ENCODE measurements around the gene HSPB7.
"Not testable (repeated sequence)": the region's sequence is repeated elsewhere in the genome, so short reads cannot be mapped to it uniquely, and the experiment has no call there.

HSPB7 gene

DNA sequence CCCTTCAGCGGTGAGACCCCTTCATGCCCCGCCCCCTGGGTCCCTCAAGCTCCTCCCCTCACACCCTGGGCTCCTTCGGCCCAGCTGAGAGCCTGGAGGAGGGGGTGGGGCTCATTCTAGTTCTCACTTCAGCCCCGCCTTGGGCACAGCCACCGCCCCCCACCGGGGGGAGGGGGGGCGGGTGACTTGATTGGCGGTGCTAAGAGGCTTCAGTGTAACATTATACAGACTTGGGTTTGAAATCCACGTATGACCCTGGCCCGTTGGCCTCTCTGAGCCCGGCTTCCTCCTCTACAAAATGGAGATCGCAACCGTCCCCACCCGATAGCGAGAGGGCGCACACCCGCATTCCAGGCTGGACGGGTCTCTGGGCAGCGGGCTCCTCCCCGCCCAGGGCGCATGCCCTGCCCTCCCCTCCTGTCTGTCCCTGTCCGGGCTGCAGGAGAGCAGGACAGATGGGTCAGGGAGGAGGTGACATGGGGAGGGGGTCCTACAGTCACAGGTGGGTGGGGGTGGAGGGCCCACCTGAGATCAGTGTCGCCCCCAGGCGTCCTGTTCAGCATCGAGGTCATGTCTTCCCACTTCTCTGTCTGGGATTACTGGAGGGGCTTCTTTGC, 30.8 kb upstream of the HSPB7 start:
- DNase-seq = peak in 1 of 2 experiments; percentile 55

DNA sequence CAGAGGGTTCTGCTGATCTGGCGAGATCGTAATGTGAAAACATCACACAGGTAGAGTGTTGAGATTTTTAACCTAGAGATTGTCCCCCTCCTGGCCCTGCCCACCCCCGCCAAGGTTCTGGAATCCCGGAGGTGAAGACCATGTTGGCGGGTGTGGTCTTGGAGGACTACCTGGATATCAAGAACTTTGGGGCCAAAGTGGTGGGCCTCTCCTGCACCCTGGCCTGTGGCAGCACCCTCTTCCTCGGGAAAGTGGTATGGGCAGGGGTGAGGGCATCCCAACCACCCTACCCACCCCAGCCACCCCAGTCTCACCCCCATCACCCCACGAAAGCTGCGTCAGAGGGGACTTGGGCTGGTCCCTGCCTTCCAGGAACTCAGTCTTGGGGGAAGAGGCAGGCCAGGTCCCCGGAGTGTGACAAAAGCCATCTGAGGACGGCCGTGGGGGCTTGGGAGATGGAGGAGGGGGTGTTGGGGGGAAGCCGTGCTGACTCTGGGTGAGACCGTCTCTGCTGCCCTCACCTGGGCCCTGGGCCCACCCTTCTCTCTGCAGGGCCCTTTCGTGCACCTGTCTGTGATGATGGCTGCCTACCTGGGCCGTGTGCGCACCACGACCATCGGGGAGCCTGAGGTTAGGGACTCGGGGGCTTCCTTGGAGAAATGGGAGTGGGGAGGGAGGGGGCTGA, 30.1 kb upstream of the HSPB7 start:
- no peak for DNase-seq

DNA sequence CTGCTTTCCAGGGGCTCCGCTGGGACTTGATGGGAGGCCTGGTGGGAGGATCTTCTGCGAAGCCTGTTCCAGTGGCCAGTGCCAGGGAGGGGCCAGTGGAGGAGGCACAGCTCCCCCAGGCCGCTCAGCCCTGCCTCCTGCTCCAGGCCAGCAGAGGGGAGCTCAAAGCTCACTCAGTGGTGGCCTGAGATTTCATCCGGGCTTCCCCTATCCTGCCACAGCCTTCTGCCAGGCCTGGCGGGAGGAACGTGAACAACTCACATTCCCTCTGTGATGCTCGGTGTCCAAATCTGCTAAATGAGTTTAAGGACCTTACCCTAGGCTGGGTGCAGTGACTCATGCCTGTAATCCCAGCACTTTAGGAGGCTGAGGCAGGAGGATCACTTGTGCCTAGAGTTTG, 29.0 kb upstream of the HSPB7 start:
- DNase-seq = no peak

DNA sequence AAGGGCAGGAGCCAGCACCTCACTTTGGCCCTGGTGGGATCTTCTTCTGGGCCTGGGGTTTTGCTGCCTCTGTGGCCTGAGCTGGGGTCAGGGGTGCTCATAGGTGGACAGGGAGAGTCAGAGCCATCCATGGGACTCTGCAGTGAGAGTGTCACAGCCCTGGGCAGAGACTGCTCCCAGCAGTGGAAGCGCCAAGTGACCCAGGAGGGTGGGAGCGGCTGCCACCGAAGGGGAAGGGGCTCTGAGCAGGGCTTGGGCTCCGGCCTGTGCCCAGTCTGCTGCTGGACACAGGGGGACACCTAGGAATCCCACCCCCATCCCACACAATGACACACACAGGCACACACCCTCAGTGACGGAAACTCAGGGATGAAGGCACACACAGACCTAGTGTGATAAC, 26.1 kb upstream of the HSPB7 start:
- no peak for DNase-seq

DNA sequence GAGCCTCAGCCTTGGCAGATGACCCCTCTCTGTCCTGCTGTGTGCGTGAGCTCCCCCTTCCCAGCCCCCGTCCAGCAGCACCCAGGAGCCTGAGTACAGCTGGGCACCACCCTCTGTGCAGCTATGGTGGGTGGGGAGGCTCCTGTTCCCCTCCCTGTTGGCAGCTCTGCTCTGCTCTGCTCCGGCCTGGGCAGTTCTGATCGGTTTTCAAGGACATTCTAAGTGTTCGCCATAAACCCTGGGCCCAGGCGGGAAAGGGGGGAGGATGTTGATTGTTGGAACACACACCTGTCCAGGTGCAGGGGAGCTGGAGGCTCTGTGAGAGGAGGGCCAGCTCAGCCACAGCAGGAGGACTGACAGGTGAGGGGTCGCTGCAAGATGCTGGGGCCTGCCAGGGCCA, 25.7 kb upstream of the HSPB7 start, which contains the start of gene CLCNKB:
CLCNKB (plus strand) TSS at position 262 of the 400 bp plus-strand sequence. CDS start 711 bp downstream, outside the sequence.
- DNase-seq = no peak

DNA sequence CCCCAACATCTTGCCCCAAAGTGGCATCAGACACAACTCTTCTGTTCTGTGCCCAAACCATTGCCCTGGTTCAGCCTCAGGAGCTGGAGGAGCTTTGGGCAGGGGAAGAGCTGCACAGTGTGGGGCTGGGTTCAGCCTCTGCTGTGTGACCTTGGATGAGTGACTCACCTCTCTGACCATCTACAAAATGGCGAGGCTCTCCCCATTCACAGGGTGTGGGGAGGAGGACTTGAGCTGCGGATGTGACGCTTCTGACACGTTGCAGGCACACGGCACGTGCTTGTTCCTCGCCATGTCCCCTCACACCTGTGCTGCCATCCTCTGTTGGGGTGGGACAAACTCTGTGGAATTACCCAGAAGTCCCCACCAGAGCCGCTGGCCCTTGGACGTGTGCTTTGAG, 24.8 kb upstream of the HSPB7 start:
- DNase-seq = not testable (repeated sequence)

DNA sequence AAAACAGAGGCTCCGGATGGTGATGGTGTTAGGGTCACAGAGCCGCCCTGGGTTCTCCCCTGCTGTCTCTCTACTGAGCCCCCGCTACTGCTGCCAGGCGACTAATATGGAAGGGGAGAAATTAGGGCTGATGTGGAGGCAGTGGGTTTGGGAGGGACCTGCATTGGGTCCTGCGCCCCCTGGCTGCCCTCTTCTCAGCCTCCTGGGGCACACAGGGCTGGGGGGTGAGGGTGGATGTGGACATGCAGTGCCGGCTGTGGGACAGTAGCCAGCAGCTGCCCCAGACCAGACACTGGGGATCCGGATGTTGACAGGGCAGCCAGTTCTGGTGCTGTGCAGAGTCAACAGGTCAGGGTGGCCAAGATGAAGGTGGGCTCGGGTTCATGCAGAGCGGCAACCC, 24.3 kb upstream of the HSPB7 start:
- DNase-seq = no peak

DNA sequence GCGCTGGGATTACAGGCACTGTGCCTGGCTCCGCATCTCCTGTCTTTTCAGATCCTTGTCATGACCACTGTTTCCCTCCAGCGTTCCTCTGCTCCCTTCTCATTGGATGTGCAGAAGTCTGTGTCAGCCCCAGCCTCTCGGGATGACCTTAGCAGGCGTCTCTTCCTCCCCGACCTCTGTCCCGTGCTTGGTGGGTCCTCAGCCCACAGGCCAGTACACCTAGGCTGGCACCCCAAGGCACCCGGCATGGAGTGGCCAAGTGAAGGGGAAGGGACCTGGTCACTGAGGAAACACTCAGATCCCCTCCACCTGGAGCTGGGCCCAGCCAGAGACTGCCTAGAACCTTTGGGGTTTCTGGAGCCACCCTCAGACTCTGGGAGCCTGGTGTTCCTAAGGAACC, 23.4 kb upstream of the HSPB7 start:
- no peak for DNase-seq

DNA sequence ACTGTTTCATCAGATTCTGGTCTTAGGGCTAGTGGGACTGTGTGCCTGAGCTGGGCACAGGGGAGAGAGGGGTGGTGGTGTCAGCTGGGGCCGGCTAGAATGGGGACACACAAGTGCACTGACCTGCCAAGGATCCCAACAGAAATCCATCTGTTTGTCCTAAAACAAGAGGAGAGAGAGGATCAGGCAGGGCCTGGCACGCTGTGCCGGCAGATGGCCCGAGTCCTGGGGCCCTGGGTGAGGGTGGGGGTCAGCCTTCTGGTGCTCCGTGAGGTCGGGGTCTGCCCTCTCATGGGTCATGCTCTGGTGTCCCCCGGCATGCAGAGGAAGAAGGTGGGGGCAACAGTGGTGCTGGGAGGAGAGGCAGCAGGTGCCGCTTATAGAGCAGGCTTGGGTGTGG, 22.0 kb upstream of the HSPB7 start:
- peak in 1 of 2 experiments; percentile 50 for DNase-seq

DNA sequence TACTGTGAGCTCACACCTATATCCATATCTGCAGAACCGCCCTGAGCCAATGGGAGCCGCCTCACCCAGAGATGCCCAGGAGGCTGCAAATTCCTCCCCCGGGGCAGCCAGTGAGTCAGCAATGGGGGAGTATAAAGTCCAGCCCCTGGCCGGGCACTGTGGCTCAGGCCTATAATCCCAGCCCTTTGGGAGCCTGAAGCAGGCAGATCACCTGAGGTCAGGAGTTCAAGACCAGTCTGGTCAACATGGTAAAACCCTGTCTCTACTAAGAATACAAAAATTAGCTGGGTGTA, 20.7 kb upstream of the HSPB7 start:
- DNase-seq = no peak

DNA sequence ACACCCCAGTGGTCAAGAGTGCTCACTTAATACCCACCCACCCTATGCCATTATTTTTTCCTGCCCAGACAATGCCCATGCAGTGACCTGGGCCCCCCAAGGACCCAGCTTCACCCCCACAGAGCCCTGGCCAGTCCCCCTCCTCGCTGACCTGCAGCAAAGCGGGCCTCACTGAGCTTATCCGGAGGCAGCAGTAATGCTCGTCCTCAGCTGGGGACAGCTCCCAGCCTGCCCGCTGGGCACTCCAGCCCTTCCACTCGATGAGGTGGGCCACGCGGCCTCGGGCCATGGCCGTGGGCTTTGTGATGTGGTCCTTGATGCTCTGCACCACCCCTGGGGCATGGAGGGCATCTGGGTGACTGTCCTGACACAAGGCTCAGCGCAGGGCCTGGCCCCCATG, 18.6 kb upstream of the HSPB7 start:
- not testable (repeated sequence) for DNase-seq

DNA sequence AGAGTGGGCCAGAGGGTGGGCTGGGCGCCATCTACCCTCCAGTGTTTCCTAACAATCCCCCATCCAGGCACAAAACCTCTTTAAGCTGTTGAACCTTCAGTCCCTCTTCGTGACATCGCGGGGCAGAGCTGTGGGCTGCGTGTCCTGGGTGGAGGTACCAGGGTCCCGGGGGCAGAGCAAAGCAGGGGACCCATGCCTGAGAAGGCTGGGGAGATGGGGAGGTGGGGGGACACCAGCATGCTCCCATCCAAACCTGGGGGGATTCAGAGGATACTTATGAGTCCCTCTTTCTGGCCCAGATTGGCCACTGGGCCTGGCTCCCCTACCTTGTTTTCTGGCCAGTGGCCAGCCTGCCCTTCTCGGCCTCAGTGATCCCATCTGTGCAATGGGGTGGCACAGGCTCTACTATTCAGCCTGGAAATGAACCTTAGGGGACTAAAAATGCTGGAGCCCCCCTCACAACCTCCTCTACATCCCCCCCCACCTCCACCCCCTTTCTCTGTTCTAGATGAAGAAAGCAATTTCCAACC, 15.3 kb upstream of the HSPB7 start:
- not testable (repeated sequence) for DNase-seq

DNA sequence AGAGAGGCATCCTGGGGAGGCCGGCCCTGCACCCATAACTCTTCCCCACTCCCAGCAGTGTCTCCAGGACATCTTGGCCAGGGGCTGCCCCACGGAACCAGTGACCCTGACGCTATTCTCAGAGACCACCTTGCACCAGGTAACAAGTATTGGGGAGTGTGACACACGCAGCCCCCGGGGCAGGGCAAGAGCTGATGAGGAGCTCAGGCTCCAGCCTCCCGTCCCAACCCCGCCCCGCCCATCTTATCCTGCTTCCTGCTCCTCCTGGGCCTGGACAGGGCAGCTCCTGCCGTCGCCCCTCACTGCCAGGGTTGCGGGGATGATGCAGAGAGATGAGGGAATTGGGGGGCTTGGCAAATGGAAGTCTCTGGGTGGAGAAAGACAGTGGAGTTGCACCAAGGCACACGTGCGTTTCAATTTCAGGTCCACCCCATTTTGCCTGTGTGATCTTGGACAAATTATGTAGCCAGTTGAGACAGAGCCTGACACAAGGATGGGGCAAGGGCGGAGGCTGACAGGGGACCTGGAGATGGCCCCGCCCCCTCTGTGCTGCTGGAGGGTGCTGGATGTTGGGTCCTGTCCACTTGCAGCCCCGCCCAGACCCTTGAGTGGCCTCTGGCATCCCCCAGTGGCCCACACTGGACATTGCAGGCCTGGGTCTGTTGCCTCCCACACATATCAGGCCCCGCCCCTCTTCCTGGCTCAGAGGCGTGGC, 14.7 kb upstream of the HSPB7 start:
- DNase-seq = peak; percentile 34 to 75

DNA sequence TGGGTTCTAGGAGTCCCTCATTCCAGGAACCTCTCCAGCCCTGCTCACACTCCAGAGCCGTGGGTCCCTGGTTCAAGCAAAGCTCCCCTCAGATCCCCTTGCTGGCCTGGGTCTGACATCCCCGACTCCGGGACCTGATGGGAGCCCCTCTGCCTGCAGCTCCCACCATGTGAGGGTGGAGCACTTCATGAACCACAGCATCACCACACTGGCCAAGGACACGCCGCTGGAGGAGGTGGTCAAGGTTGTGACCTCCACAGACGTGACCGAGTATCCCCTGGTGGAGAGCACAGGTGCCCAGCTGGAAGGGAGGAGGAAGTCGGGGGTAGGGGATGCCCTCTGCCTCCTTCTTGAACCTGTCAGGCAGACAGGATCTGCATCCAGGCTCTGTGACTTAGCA, 13.7 kb upstream of the HSPB7 start:
- no peak for DNase-seq

DNA sequence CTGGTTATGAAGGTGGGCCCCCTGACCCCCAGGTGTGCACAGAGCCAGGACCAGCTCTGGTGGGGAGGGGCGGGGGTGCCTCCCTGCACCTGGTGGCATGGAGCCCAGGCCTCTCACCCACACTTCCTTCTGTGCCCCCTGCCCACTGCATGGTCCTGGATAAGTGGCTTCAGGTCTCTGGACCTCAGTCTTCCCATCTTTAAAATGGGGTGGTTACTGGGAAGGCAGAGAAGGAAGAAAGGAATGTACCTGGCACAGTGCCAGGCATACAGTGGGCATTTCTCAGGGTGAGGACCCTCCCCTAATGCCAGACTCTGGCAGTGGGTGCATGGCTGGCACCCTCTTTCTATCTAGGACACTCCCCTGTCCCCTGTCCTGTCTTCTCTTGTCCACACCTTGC, 11.4 kb upstream of the HSPB7 start:
- no peak for DNase-seq

DNA sequence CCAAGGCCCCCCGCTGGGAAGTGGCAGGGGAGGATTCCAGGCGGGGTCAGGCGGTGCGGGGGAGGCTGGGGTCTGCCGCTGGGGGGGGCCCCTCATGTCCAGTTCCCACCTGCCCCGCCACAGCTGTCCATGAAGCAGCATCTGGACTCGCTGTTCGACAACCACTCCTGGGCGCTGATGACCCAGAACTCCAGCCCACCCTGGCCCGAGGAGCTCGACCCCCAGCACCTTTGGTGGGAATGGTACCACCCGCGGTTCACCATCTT, 11.1 kb upstream of the HSPB7 start:
- not testable (repeated sequence) for DNase-seq

DNA sequence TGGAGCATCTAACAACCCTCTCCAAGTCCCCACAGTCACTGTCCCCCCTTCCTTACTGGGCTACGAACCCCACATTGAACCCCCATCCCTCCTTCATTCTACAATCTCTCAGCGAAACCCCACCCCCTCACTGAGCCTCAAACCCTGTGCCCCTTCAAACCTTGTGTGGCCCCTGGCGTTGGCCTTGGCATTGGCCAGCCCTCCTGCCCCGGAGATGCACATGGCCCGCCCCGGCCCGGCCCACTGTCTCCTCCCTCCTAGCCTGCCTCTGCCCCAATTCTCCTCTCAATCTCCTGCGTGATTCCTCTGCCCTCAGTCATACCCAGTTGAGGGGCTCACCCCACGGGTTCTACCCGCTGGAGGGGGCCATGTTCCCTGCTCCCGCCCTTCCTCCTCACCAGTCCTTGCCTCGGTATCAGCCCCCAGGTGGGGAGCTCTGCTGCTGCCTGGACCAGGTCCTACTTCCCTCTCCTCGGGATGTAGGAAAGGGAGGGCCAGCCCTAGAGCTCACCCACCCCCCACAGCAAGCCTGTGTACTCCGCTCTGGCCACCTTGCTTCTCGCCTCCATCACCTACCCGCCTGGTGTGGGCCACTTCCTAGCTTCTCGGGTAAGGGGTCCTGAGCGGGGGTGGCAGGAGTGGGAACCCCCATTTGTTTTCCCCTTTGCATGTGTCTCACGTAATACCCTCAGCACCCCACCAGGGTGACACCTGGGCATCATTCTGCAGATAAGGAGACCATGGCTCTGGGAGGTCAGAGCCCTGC, 10.6 kb upstream of the HSPB7 start:
- no peak for DNase-seq

DNA sequence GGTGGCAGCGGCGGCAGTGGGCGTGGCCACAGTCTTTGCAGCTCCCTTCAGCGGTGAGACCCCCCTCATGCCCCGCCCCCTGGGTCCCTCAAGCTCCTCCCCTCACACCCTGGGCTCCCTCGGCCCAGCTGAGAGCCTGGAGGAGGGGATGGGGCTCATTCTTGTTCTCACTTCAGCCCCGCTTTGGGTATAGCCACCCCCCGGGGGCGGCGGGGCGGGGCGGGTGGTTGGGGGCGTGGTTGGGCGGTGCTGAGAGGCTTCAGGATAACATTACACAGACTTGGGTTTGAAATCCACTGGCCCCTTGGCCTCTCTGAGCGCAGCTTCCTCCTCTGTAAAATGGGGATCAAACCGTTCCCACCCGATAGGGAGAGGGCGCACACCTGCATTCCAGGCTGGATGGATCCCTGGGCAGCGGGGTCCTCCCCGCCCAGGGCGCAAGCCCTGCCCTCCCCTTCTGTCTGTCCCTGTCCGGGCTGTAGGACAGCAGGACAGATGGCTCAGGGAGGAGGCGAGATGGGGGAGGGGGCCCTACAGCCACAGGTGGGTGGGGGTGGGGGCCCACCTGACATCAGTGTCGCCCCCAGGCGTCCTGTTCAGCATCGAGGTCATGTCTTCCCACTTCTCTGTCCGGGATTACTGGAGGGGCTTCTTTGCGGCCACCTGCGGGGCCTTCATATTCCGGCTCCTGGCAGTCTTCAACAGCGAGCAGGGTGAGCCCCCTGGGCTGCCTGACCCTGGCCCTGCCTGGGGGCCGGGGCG, 9.1 kb upstream of the HSPB7 start:
- peak in 1 of 2 experiments; percentile 18 for DNase-seq

DNA sequence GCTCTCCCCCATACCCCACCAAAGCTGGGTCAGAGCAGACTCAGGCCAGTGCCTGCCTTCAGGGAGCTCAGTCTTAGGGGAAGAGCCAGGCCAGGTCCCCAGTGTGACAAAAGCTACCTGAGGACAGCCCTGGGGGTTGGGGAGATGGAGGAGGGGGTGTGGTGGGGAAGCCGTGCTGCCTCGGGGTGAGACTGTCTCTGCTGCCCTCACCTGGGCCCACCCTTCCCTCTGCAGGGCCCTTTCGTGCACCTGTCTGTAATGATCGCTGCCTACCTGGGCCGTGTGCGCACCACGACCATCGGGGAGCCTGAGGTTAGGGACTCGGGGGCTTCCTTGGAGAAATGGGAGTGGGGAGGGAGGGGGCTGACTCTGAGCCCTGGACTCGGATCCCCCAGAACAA, 8.5 kb upstream of the HSPB7 start:
- not testable (repeated sequence) for DNase-seq

DNA sequence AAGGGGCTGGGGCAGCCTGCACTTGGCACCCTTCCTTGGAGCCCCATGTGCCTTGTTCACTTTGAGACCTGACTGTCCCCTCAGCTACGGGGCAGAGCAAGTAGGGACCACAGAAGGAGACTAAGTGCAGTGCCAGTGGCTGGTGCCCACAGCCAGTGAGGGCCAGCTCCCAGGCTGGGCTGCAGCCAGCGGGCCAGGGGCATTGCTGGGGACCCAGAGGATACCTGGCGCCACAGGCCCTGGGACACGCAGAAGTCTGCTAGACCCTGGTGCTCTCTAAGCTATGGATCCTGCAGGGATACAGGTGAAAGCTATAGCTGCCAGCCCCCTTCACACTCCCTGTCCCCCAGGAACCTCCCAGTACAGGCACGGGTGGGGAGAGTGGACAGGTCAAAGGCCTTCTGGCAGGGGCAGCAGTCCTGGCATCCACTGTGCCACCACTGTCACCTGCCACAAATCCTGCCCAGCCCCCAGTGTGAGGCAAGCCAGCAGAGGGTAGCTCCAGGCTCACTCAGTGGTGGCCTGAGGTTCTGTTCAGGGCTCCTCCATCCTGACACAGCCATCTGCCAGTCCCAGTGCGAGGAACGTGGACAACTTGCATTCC, 5.3 kb upstream of the HSPB7 start:
- DNase-seq = no peak

DNA sequence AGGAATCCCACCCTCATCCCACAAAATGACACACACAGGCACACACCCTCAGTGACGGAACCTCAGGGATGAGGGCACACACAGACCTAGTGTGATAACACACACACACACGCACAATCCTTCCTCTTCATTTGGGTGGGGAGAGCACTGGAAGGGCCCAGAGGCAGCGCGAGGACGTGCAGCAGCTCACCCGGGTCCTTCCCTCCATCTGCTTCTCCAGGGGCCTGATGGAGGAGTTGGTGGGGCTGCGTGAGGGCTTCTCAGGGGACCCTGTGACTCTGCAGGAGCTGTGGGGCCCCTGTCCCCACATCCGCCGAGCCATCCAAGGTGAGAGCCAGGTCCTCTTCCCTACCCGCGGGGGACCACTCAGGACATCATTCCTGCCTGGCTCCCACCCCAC, 4.5 kb upstream of the HSPB7 start:
- DNase-seq = no peak

DNA sequence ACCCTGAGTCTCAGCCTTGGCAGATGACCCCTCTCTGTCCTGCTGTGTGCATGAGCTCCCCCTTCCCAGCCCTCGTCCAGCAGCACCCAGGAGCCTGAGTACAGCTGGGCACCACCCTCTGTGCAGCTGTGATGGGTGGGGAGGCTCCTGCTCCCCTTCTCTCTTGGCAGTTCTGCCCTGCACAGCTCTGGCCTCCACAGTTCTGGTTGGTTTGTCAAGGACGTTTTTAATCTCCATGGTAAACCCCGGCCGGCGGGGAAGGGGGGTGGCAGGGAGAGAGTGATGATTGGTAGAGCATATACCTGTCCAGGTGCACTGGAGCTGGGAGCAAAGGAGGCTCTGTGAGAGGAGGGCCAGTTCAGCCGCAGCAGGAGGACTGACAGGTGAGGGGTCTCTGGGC, 3.8 kb upstream of the HSPB7 start, which contains the start of gene CLCNKA:
CLCNKA (plus strand) TSS at position 356 of the 400 bp plus-strand sequence. CDS start 584 bp downstream, outside the sequence.
- DNase-seq = no peak
